H1 (cell line): ENCODE data around the gene NEGR1. TPM values are rescaled to one million over a fixed set of nuclear protein-coding genes. Genes with fewer than 3 reads are reported as not detected.

ENCODE experiments used
- CTCF ChIA-PET: fragments of 300-600 bp; sonication (Branson Sonifier 250); formaldehyde crosslinking; loops from one replicate; lab custom pipeline; 2021; ENCODE audit not compliant: partially characterized antibody; lab: Charles Lee
- POLR2A ChIA-PET: fragments of 300-600 bp; sonication (Branson Sonifier 250); formaldehyde crosslinking; loops from one replicate; lab custom pipeline; 2021; ENCODE audit warnings: inconsistent platforms; ENCODE audit not compliant: partially characterized antibody; lab: Charles Lee
- DNase-seq, 2 experiments: peaks; one replicate each; pipeline versions ENCODE4 v3.0.0 to v3.0.0-alpha.2; 2010 to 2022; ENCODE audit warnings: low spot score in 2 of 2, low read depth in 1 of 2, mixed read lengths in 1 of 2
- FAIRE-seq: peaks from 2 replicates; lab custom pipeline; 2011; peaks lifted over from hg19 to GRCh38; lab: Jason Lieb, UNC
- H2AFZ ChIP-seq: 2 replicates; pipeline ENCODE4 v1.8.1; 2012; ENCODE audit warnings: low read length, inconsistent platforms
- H2AK5ac ChIP-seq: 2 replicates; pipeline ENCODE4 v1.6.1; 2013; ENCODE audit warnings: low read depth, low read length
- H2BK120ac ChIP-seq: replicated peaks from 2 replicates; pipeline ENCODE3; 2013; ENCODE audit warnings: low read depth, low read length, inconsistent platforms
- H2BK12ac ChIP-seq: 2 replicates; pipeline ENCODE4 v1.6.1; 2013; ENCODE audit warnings: low read depth, low read length
- H2BK15ac ChIP-seq: 2 replicates; pipeline ENCODE4 v1.6.1; 2013; ENCODE audit warnings: low read length
- H2BK20ac ChIP-seq: 2 replicates; pipeline ENCODE4 v1.6.1; 2013; ENCODE audit warnings: low read length
- H2BK5ac ChIP-seq: 2 replicates; pipeline ENCODE4 v1.6.1; 2013; ENCODE audit warnings: low read depth, low read length
- H3K14ac ChIP-seq: 2 replicates; pipeline ENCODE4 v1.6.1; 2013; ENCODE audit warnings: inconsistent platforms; ENCODE audit not compliant: insufficient read length
- H3K18ac ChIP-seq: 2 replicates; pipeline ENCODE4 v1.6.1; 2013; ENCODE audit warnings: low read length; ENCODE audit errors: extremely low read depth
- H3K23ac ChIP-seq: 2 replicates; pipeline ENCODE4 v1.6.1; 2013; ENCODE audit warnings: inconsistent platforms; ENCODE audit not compliant: insufficient read length
- H3K23me2 ChIP-seq: 2 replicates; pipeline ENCODE4 v1.6.1; 2013; ENCODE audit warnings: low read depth, low read length
- H3K27ac ChIP-seq: 2 replicates; pipeline ENCODE4 v1.6.1; 2011; ENCODE audit warnings: low read depth, low read length, inconsistent platforms
- H3K27me3 ChIP-seq, 4 experiments: replicated peaks in 1 of 4; 1 replicate in 1 of 4; 2 replicates in 3 of 4; pipeline versions ENCODE4 v1.6.1 to v1.8.1; 2011 to 2013; ENCODE audit warnings: low read length in 3 of 4, mild to moderate bottlenecking in 3 of 4, inconsistent platforms in 2 of 4, mixed read lengths in 2 of 4, moderate library complexity in 1 of 4; ENCODE audit not compliant: control insufficient read depth in 3 of 4, insufficient read depth in 3 of 4; ENCODE audit errors: extremely low read depth in 1 of 4
- H3K36me3 ChIP-seq, 4 experiments: 2 replicates each; pipeline versions ENCODE4 v1.6.1 to v1.8.1; 2011 to 2013; ENCODE audit warnings: mild to moderate bottlenecking in 4 of 4, low read length in 3 of 4, moderate library complexity in 2 of 4, control low read depth in 1 of 4, inconsistent platforms in 1 of 4; ENCODE audit not compliant: insufficient read depth in 4 of 4, control insufficient read depth in 2 of 4
- H3K4ac ChIP-seq: replicated peaks from 2 replicates; pipeline ENCODE3; 2013; ENCODE audit warnings: low read length, low read depth, mixed read lengths, inconsistent platforms; ENCODE audit not compliant: insufficient read length
- H3K4me1 ChIP-seq, 4 experiments: replicated peaks in 1 of 4; 1 replicate in 1 of 4; 2 replicates in 3 of 4; pipeline versions ENCODE4 v1.6.1 to v1.8.1; 2011 to 2013; ENCODE audit warnings: low read length in 3 of 4, inconsistent platforms in 2 of 4, mixed read lengths in 1 of 4; ENCODE audit not compliant: insufficient read depth in 4 of 4, control insufficient read depth in 3 of 4
- H3K4me2 ChIP-seq, 2 experiments: 2 replicates each; pipeline versions ENCODE4 v1.6.1 to v1.8.1; 2011 to 2013; ENCODE audit warnings: low read depth in 2 of 2, low read length in 2 of 2, control low read depth in 1 of 2, inconsistent platforms in 1 of 2, mild to moderate bottlenecking in 1 of 2; ENCODE audit not compliant: insufficient read depth in 1 of 2
- H3K4me3 ChIP-seq, 4 experiments: fragments of 200-600, 300-600 bp in 1 of 4; sonication (generic), shearing (Covaris generic), sonication (Bioruptor Twin) in 1 of 4; 2 replicates each; pipeline versions ENCODE4 v1.5.1 to v1.8.1; 2011 to 2016; ENCODE audit warnings: low read length in 4 of 4, low read depth in 3 of 4, control low read depth in 2 of 4, inconsistent platforms in 2 of 4, mild to moderate bottlenecking in 2 of 4, mixed read lengths in 1 of 4, moderate library complexity in 1 of 4; ENCODE audit not compliant: insufficient read depth in 2 of 4; ENCODE audit errors: extremely low read depth in 1 of 4
- H3K56ac ChIP-seq: replicated peaks from 2 replicates; pipeline ENCODE3; 2013; ENCODE audit warnings: low read depth, mild to moderate bottlenecking, mixed read lengths, low read length, inconsistent platforms; ENCODE audit not compliant: insufficient read length
- H3K79me1 ChIP-seq: 2 replicates; pipeline ENCODE4 v1.6.1; 2013; ENCODE audit warnings: low read depth, low read length, control low read depth
- H3K79me2 ChIP-seq, 2 experiments: 2 replicates each; pipeline versions ENCODE4 v1.6.1 to v1.8.1; 2012 to 2013; ENCODE audit warnings: low read length in 2 of 2, mild to moderate bottlenecking in 2 of 2, inconsistent platforms in 1 of 2; ENCODE audit not compliant: insufficient read depth in 2 of 2, control insufficient read depth in 1 of 2
- H3K9ac ChIP-seq, 4 experiments: replicated peaks in 1 of 4; 1 replicate in 1 of 4; 2 replicates in 3 of 4; pipeline versions ENCODE4 v1.6.1 to v1.8.1; 2011 to 2013; ENCODE audit warnings: low read depth in 3 of 4, low read length in 3 of 4, control low read depth in 2 of 4, mild to moderate bottlenecking in 2 of 4, moderate library complexity in 2 of 4, inconsistent platforms in 1 of 4; ENCODE audit errors: extremely low read depth in 1 of 4
- H3K9me3 ChIP-seq, 2 experiments: 2 replicates each; pipeline versions ENCODE4 v1.6.1 to v1.8.1; 2012 to 2013; ENCODE audit warnings: mild to moderate bottlenecking in 2 of 2, moderate library complexity in 2 of 2, control low read depth in 1 of 2, inconsistent platforms in 1 of 2, low read depth in 1 of 2, low read length in 1 of 2, mixed read lengths in 1 of 2; ENCODE audit not compliant: insufficient read depth in 2 of 2
- H4K20me1 ChIP-seq, 2 experiments: replicated peaks in 1 of 2; 2 replicates each; pipeline versions ENCODE3 to v1.8.1; 2011 to 2013; ENCODE audit warnings: inconsistent platforms in 2 of 2, low read length in 2 of 2, mild to moderate bottlenecking in 1 of 2; ENCODE audit not compliant: insufficient read depth in 2 of 2, control insufficient read depth in 1 of 2
- H4K5ac ChIP-seq: 2 replicates; pipeline ENCODE4 v1.6.1; 2013; ENCODE audit warnings: low read length, low read depth, mixed read lengths, inconsistent platforms; ENCODE audit not compliant: insufficient read length
- H4K8ac ChIP-seq: 2 replicates; pipeline ENCODE4 v1.8.0; 2013; ENCODE audit warnings: mild to moderate bottlenecking, moderate library complexity, low read length, inconsistent platforms; ENCODE audit not compliant: insufficient read depth; ENCODE audit errors: extremely low read depth
- H4K91ac ChIP-seq: replicated peaks from 2 replicates; pipeline ENCODE3; 2013; ENCODE audit warnings: low read length, mixed read lengths, inconsistent platforms; ENCODE audit not compliant: insufficient read length
- ATF2 ChIP-seq: IDR thresholded peaks from 2 replicates; pipeline ENCODE4 v1.6.1; 2012; ENCODE audit warnings: low read length, inconsistent platforms
- CHD2 ChIP-seq: IDR thresholded peaks from 2 replicates; pipeline ENCODE4 v1.6.1; 2012; ENCODE audit warnings: low read length, improper control_type of control experiment
- CTBP2 ChIP-seq: IDR thresholded peaks from 2 replicates; pipeline ENCODE4 v1.7.0; 2011; ENCODE audit warnings: borderline replicate concordance, mild to moderate bottlenecking, moderate library complexity, mixed read lengths, low read length; ENCODE audit not compliant: insufficient read depth, insufficient read length
- SIRT6 ChIP-seq: IDR thresholded peaks from one replicate; pipeline ENCODE4 v1.7.1; 2012; ENCODE audit warnings: low read length, inconsistent platforms
- WGBS, 2 experiments: shearing (Covaris generic) in 1 of 2; methylation state at CpG; one replicate each; pipeline versions ENCODE4 v1.1.6 to v1.1.7; 2013 to 2015; ENCODE audit warnings: low lambda C conversion rate in 2 of 2, mixed read lengths in 2 of 2, inconsistent platforms in 1 of 2, low coverage in 1 of 2, missing lambda C conversion rate in 1 of 2; ENCODE audit not compliant: insufficient replicate concordance in 2 of 2, insufficient coverage in 1 of 2, insufficient read length in 1 of 2; ENCODE audit errors: extremely low coverage in 1 of 2, missing lambda C conversion rate in 1 of 2; 5-methylcytosine and 5-hydroxymethylcytosine counted together
- polyA plus RNA-seq, 7 experiments: library from polyadenylated mRNA; depleted of rRNA in 3 of 7; stranded (reverse) in 5 of 7; unstranded in 2 of 7; fragments of >200 nt in 5 of 7; fragments of 200-250 nt in 2 of 7; gene quantifications; 1 replicate in 5 of 7; 2 replicates in 1 of 7; 4 replicates in 1 of 7; pipeline versions ENCODE4 v1.2.1 to v1.2.3, GENCODE V29; 2011 to 2013; ENCODE audit warnings: missing spikeins in 2 of 7, mixed read lengths in 2 of 7
- total RNA-seq: library from RNA; stranded (reverse); fragmentation: NEBNext Ultra II Directional; extraction: Animal tissue kit (Norgen Biotek cat#: 25700); gene quantifications from 2 replicates; pipeline ENCODE4 v1.2.1, GENCODE V29; 2021

The NEGR1 gene
- total and polyA plus RNA-seq, 2 of the 8 experiments (the other 6 are each of a cell fraction or from before 2014, with no cell fraction given), result 0.71 to 1.3 TPM

GRCh38 chr1:71689635-71690034 lies 592.7 kb downstream of the NEGR1 start:
- no peak overlapping the region for H3K18ac ChIP-seq
- H2BK12ac ChIP-seq, result no peak overlapping the region
- no peaks in the 10 kb centered on the region for H3K27me3 ChIP-seq
- no peak overlapping the region for H2AFZ ChIP-seq
- H3K23me2 ChIP-seq, result no peaks in the 10 kb centered on the region
- H3K23ac ChIP-seq, result no peak overlapping the region
- no peaks in the 10 kb centered on the region for H3K79me2 ChIP-seq
- no peak overlapping the region for H3K27ac ChIP-seq
- no peaks in the 10 kb centered on the region for H3K9me3 ChIP-seq
- H2BK120ac ChIP-seq, result no peak overlapping the region
- no peak overlapping the region for H2BK20ac ChIP-seq
- H3K14ac ChIP-seq, result no peak overlapping the region
- H4K91ac ChIP-seq, result no peak overlapping the region
- ChIA-PET CTCF (no interaction called here), POLR2A (no interaction called here)
- no peaks in the 10 kb centered on the region for H3K79me1 ChIP-seq
- H4K20me1 ChIP-seq, result no peaks in the 10 kb centered on the region
- 82% methylated on average over 2 of the region's 2 CpGs; no CpG with 5 or more reads in 1 of the 2 experiments for whole genome bisulfite sequencing, 2 experiments
- no peak overlapping the region for H2BK5ac ChIP-seq
- H4K8ac ChIP-seq, result no peak overlapping the region
- TF ChIP-seq SIRT6, result no peak
- no peak for TF ChIP-seq ATF2
- no peak for TF ChIP-seq CHD2
- TF ChIP-seq CTBP2, result no peak
- no peak overlapping the region for H2AK5ac ChIP-seq
- H3K4ac ChIP-seq, result no peak overlapping the region
- no peak overlapping the region for H3K56ac ChIP-seq
- H4K5ac ChIP-seq, result no peak overlapping the region
- no peaks in the 10 kb centered on the region for H3K4me1 ChIP-seq
- no peak for FAIRE-seq
- H3K4me3 ChIP-seq, result no peak overlapping the region
- H3K36me3 ChIP-seq, result no peaks in the 10 kb centered on the region
- no peak overlapping the region for H3K9ac ChIP-seq
- no peak for DNase-seq
- no peak overlapping the region for H2BK15ac ChIP-seq
- no peak overlapping the region for H3K4me2 ChIP-seq
